Right atrium auricular region (tissue), 2 donors: ENCODE results near the gene SAFB. TPM values are rescaled to one million over a fixed set of nuclear protein-coding genes. Genes with fewer than 3 reads are reported as not detected.

Experiments used
- DNase-seq: peaks from one replicate; pipeline ENCODE4 v3.0.0-alpha.2; 2019; ENCODE audit warnings: low spot score
- H3K27ac ChIP-seq, 2 donors: fragments of 200-600 bp; sonication (generic); 1 replicate in 1 of 2; 2 replicates in 1 of 2; pipeline ENCODE4 v1.5.1; 2016 to 2019
- H3K27me3 ChIP-seq, 2 donors: fragments of 200-600 bp; sonication (generic); one replicate each; pipeline versions ENCODE4 v1.5.1 to v1.6.0; 2017 to 2019
- H3K36me3 ChIP-seq: fragments of 200-600 bp; sonication (generic); one replicate; pipeline ENCODE4 v1.5.1; 2016
- H3K4me1 ChIP-seq, 2 donors: fragments of 200-600 bp; sonication (generic); one replicate each; pipeline versions ENCODE4 v1.5.1 to v1.6.0; 2017 to 2019
- H3K4me3 ChIP-seq, 2 donors: fragments of 200-600 bp; sonication (generic); 1 replicate in 1 of 2; 2 replicates in 1 of 2; pipeline ENCODE4 v1.5.1; 2017 to 2019; ENCODE audit warnings: mild to moderate bottlenecking in 1 of 2, moderate library complexity in 1 of 2
- H3K9me3 ChIP-seq, 2 donors: fragments of 200-600 bp; sonication (generic); one replicate each; pipeline ENCODE4 v1.5.1; 2019
- CTCF ChIP-seq, 2 donors: fragments of 200-600 bp; sonication (generic); IDR thresholded peaks; one replicate each; pipeline ENCODE4 v1.5.1; 2019; ENCODE audit warnings: antibody characterized with exemption in 2 of 2
- total RNA-seq, 2 donors: library from RNA; depleted of rRNA; stranded (reverse); fragments of >200 nt; gene quantifications; one replicate each; pipeline ENCODE4 v1.1.0, GENCODE V29; 2016

SAFB gene
- total RNA-seq, 2 donors from 2014 or later: 31.9 to 32.7 TPM

- no peak for DNase-seq
- no peak for TF ChIP-seq CTCF (IDR thresholded peaks at IDR 0.05)
- Histone ChIP-seq H3K36me3 (peaks cover 12% of the 10 kb centered on the region), H3K4me1 (peaks cover 0 to 27% of the 10 kb centered on the region in 2 donors), H3K9me3 (no peaks in the 10 kb centered on the region), H3K4me3 (no peak overlapping the region), H3K27me3 (no peaks in the 10 kb centered on the region), H3K27ac (no peak overlapping the region)
Observed at GRCh38 chr19:5676772-5677105, 53.9 kb downstream of the SAFB start.

GRCh38 chr19:5677136-5677535 lies 54.3 kb downstream of the SAFB start:
- Histone ChIP-seq H3K36me3 (peaks cover 12% of the 10 kb centered on the region), H3K4me1 (peaks cover 0 to 27% of the 10 kb centered on the region in 2 donors), H3K9me3 (no peaks in the 10 kb centered on the region), H3K27ac (no peak overlapping the region), H3K4me3 (no peak overlapping the region), H3K27me3 (no peaks in the 10 kb centered on the region)
- no peak for DNase-seq
- no peak for TF ChIP-seq CTCF (IDR thresholded peaks at IDR 0.05)

DNA sequence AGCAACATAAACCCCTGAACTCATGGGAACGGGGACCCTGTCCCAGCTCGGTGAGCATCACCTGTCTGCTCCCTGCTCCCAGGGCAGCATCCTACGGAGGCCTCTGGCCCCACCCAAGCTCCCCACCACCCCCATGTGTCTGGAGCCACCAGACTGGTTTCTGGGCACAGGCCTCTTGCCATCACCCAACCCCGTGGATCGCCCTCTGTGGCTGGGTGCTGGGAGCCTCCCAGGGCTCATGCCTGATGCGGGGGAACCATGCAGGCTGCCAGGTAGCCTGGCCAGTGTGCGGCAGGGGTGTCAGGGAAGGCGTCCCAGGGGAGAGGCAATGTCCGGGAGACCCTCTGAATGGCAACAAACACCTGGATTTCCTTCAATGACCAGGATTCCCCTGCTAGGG lies 54.7 kb downstream of the SAFB start:
- H3K27me3 ChIP-seq: no peaks in the 10 kb centered on the region
- no peak overlapping the region for H3K4me3 ChIP-seq
- H3K9me3 ChIP-seq: no peaks in the 10 kb centered on the region
- peaks cover 12% of the 10 kb centered on the region for H3K36me3 ChIP-seq
- H3K4me1 ChIP-seq: peaks cover 0 to 27% of the 10 kb centered on the region in 2 donors
- DNase-seq: no peak
- TF ChIP-seq CTCF (IDR thresholded peaks at IDR 0.05): no peak
- no peak overlapping the region for H3K27ac ChIP-seq

- Histone ChIP-seq H3K36me3 (peaks cover 12% of the 10 kb centered on the region), H3K4me3 (no peak overlapping the region), H3K4me1 (peaks cover 0 to 27% of the 10 kb centered on the region in 2 donors), H3K9me3 (no peaks in the 10 kb centered on the region), H3K27me3 (no peaks in the 10 kb centered on the region), H3K27ac (no peak overlapping the region)
- DNase-seq: no peak
- no peak for TF ChIP-seq CTCF (IDR thresholded peaks at IDR 0.05)
Observed at GRCh38 chr19:5678071-5678718, 55.3 kb downstream of the SAFB start.

DNA sequence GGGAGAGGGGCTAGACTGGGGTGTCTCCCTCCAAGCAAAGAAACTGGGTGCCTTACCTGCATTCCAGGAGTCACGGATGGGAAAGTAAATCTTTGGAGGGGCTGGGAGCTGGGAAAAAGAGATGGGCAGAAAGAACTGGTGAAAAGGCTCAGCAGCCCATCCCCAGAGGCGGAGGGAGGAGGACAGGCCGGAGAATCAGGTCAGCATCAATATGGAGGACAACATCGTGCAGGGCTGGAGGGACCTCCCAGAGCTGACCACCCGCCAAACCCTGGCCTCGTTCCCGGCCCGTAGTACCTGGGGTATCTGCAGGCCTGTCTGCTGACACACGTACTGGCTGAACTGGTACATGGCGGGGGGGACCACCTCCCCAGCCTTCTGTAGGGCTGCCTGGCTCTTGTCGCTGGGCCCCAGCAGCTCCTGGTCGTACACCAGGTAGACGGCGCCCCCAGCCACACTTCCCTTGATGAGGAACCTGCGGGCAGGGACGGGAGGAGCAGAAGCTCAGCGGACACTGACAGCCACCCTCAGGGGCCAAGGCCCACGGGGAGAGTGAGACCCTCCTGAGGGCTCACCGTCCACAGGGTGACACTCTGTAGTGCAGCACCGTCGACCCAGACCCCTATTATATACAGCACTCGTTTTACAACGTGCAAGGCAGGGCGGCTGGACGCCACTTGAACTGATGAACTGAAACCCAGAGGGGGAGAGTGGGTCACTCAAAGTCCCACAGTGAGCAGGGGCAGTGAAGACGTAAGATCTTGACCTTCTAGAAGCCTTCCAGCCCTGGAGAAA lies 56.6 kb downstream of the SAFB start:
- DNase-seq: no peak

More for the DNA sequence above, 56.6 kb downstream of the SAFB start:
- Histone ChIP-seq H3K9me3 (no peaks in the 10 kb centered on the region), H3K4me1 (peaks cover 0 to 27% of the 10 kb centered on the region in 2 donors), H3K4me3 (peak overlapping the region; percentile 90 to 92), H3K36me3 (peaks cover 12% of the 10 kb centered on the region), H3K27ac (peak overlapping the region; percentile 91 to 95), H3K27me3 (no peaks in the 10 kb centered on the region)
- TF ChIP-seq CTCF (IDR thresholded peaks at IDR 0.05): no peak
